ENCODE measurements around the gene RTL1. TPM values are rescaled to one million over a fixed set of nuclear protein-coding genes. Genes with fewer than 3 reads are reported as not detected.

The RTL1 gene
- total RNA-seq, 1 experiment from 2014 or later, result not detected

DNA sequence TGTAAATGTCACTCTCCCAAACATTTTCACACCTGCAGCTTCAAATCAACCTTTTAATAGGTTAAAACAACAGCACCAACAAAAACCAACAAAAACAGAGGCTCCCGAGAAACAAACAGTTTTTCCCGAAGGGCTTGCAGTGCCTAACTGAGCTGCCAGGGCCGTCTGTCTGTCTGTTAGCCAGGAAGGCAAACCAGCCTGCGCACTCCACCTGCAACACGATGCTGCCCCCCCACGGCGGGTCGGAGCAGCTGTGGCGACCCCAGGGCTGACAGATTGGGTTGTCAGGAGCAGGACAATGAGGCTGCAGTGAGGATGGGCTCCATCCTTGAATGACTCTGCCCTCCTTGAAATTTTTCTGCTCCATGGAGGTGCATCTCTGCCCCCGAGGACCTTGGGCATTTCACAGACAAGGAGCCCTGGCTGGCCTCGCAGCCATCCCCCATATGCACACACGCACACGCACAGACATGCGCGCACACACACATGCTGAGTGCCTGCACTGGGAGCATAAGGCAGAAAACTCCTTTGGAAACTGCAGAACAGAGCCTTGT, 2.6 kb downstream of the RTL1 start:
- Histone ChIP-seq H3K36me3 (no peaks in the 10 kb centered on the region), H3K9me3 (no peaks in the 10 kb centered on the region), H3K4me3 (no peak overlapping the region), H3K27me3 (no peaks in the 10 kb centered on the region)
- peak; percentile 53 for DNase-seq

GRCh38 chr14:100899884-100900771, 3.4 kb downstream of the RTL1 start:
- Histone ChIP-seq H3K27me3 (no peaks in the 10 kb centered on the region), H3K4me3 (no peak overlapping the region), H3K9me3 (no peaks in the 10 kb centered on the region), H3K36me3 (no peaks in the 10 kb centered on the region)
- no peak for DNase-seq

- Histone ChIP-seq H3K4me3 (no peak overlapping the region), H3K9me3 (no peaks in the 10 kb centered on the region), H3K27me3 (no peaks in the 10 kb centered on the region), H3K36me3 (no peaks in the 10 kb centered on the region)
- DNase-seq, result no peak
Observed at GRCh38 chr14:100898935-100899883, 4.3 kb downstream of the RTL1 start.

DNA sequence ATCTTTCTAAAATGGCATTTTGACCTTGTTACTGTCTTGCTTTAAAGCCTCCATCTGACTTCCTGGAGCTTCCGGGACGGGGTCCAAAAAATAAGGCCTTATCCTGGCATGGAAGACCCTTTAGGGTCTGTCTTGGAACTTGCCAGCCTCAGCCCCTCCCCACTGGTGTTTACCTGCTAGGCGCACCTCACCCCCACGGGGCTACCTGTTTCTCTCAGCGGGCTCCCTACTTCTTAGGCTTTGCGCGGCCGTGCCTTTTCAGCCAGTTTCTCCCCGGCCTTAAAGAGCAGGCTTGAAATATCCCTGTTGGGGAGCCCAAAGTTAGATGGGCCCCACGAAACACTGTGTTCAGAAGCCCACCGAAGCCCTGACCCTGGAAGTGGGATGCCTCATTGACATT, 5.1 kb downstream of the RTL1 start:
- Histone ChIP-seq H3K27me3 (no peaks in the 10 kb centered on the region), H3K4me3 (no peak overlapping the region), H3K36me3 (no peaks in the 10 kb centered on the region), H3K9me3 (no peaks in the 10 kb centered on the region)
- no peak for DNase-seq

DNA sequence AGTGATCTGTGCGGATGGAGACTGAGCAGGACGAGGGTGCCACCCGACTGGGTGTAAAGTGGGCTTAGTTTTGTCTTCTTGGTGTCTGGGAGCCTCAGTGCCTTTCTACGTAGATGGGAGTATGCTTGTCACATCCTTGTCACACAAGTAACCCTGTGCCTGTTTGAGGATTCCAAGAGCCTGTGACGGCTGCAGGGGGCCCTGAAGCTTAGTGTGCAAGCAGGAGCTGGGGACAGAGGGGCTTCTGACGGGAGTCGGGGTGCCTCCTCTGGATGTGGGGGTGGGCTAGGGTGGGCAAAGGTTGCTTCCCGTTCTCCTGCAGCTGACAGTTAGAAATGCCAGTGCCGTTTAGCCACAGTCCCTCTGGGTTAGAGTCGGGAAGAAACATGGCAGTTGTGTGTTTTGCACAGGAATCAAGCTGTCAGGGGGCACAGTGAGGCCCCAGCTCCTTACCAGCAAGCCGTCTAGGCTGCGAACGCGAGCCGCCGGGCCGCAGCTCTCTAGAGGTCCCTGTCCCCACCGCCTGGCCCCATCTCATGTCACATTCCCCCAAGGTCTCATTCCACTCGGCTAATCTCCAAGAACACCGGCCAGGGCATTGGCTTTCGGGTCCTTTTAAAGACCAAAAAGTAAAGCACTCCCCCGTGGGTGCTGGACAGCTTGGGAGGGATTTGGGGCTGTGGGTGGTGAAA, 7.0 kb downstream of the RTL1 start:
- no peaks in the 10 kb centered on the region for H3K9me3 ChIP-seq
- no peak for DNase-seq
- H3K36me3 ChIP-seq, result no peaks in the 10 kb centered on the region
- H3K4me3 ChIP-seq, result no peak overlapping the region
- H3K27me3 ChIP-seq, result no peaks in the 10 kb centered on the region

DNA sequence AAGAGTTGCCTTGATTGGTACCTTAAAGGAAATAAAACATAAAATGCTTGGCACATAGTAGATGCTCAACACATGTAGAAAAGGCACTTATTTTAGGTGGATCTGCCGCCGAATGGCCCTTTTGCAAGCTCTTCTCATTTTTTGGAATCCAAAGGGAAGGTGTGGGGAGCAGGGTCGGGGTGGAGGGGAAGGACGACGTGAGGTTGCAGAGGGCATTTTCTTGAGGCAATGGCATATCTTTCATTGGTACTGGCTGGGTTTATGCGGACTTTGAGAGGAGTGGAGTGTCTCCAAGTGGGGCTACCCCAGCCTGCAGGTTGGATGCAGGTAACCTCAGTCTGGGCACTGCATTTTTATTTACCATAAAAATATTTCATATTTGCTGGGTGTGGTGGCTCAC, 8.1 kb downstream of the RTL1 start:
- Histone ChIP-seq H3K9me3 (no peaks in the 10 kb centered on the region), H3K36me3 (no peaks in the 10 kb centered on the region), H3K27me3 (no peaks in the 10 kb centered on the region), H3K4me3 (no peak overlapping the region)
- DNase-seq, result no peak

DNA sequence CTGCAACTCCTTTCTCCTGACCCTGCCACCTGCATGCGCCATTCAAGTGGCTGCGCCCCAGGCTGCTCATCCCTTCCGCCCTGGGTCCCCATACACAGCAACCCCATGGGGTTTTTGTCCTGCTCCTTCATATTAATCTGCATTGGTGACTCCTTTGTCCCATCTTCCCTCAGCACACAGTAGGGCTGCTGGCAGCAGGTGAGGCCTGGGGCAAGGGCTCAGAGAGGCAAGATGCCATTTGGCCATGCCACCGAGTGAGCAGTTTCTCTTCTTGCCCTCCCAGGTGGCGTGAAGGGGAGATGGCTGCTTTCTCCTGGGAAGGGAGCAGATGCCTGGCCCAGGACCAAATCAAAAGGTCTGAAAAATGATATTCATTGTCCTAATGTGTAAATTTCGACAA, 9.1 kb downstream of the RTL1 start:
- no peak for DNase-seq
- H3K9me3 ChIP-seq, result no peaks in the 10 kb centered on the region
- H3K36me3 ChIP-seq, result no peaks in the 10 kb centered on the region
- no peak overlapping the region for H3K4me3 ChIP-seq
- H3K27me3 ChIP-seq, result no peaks in the 10 kb centered on the region

DNA sequence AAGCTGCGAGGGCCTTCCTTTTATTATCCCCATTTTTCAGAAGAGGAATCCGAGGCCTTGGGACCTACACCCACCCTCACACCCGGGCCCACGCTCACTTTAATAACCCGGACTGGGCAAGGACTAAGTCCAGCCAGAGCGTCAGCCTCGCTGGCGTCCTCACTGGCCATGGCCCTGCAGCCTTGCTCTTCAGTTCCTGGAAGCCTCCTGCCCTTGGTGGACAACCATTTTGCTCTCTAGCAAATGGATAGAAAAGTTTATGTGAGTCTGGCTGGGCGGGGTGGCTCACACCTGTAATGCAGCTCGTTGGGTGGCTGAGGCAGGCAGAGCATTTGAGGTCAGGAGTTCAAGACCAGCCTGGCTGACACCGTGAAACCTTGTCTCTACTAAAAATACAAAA, 9.8 kb downstream of the RTL1 start:
- H3K9me3 ChIP-seq, result no peaks in the 10 kb centered on the region
- DNase-seq, result no peak
- no peak overlapping the region for H3K4me3 ChIP-seq
- no peaks in the 10 kb centered on the region for H3K36me3 ChIP-seq
- H3K27me3 ChIP-seq, result no peaks in the 10 kb centered on the region

DNA sequence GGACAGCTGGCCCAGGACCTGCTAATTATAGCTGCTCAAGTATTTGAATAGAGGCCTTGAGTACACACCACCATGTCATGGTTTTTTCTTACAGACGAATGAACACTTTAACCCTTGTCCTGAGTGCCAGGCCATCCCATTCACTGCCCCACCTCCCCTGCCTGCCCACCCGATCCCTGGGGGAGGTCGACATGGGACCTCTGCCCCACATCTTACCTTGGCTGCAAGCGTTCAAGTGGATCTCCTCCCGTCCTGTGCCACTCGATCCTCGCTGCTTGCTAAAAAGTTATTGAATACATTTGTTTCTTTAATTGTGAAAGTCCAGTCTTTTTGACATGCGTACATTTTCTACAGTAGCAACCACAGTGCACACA, 10.3 kb downstream of the RTL1 start:
- no peak for DNase-seq
- H3K4me3 ChIP-seq, result no peak overlapping the region
- H3K36me3 ChIP-seq, result no peaks in the 10 kb centered on the region
- no peaks in the 10 kb centered on the region for H3K9me3 ChIP-seq
- no peaks in the 10 kb centered on the region for H3K27me3 ChIP-seq

GRCh38 chr14:100892496-100893227, 10.9 kb downstream of the RTL1 start:
- H3K9me3 ChIP-seq, result no peaks in the 10 kb centered on the region
- no peaks in the 10 kb centered on the region for H3K36me3 ChIP-seq
- H3K27me3 ChIP-seq, result no peaks in the 10 kb centered on the region
- no peak for DNase-seq
- no peak overlapping the region for H3K4me3 ChIP-seq

DNA sequence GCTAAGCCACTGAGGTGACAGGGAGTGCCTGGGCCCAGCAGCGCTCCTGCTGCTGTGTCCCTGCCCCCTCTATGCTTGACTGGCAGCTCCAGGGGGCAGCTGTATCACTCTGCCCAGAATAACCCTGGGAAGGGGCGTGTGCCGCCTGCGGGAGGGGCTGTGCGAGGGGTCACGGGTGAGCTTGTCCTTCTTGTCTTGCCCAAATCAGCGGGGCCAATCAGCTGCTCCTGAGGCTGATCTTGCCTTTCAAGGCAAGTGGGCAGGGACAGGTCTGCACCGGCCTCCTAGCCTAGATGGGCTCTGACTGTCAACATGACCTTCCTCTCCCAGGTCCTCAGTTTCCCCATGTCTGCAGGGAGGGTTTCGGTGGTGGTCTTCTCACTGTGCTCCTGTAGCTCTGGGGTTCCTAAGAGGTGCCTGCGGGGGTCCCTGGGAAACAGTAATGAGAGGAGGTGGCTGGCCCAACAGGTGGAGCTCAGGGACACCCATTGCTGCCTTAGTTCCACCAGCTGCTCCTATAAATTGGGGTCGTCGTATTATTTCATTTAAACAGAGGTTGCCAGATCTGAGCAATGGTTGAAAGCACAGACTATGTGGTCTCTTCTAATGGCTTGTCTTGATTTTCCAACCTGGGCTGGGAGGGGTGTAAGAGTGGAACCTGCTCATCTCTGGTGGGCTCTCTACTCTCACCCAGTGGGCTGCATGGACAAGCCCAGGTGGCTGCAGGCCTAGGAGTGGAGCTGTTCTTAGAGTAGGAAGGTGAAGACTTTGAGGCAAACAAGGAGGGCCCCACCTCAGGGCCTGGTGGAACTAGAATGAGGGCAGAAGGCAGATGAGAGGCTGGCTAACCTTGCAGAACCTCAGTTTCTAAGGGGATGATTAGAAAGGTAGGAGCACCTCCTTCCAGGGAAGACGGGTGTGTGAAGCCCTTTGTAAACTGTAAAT, 11.7 kb downstream of the RTL1 start:
- Histone ChIP-seq H3K36me3 (no peaks in the 10 kb centered on the region), H3K9me3 (no peaks in the 10 kb centered on the region)

GRCh38 chr14:100891051-100891450, 12.5 kb downstream of the RTL1 start:
- no peaks in the 10 kb centered on the region for H3K27me3 ChIP-seq
- no peak overlapping the region for H3K4me3 ChIP-seq
- H3K36me3 ChIP-seq, result no peaks in the 10 kb centered on the region
- H3K9me3 ChIP-seq, result no peaks in the 10 kb centered on the region
- DNase-seq, result no peak

More for the DNA sequence above, 11.7 kb downstream of the RTL1 start:
- Histone ChIP-seq H3K4me3 (no peak overlapping the region), H3K27me3 (no peaks in the 10 kb centered on the region)
- DNase-seq, result no peak

GRCh38 chr14:100890061-100890850, 13.3 kb downstream of the RTL1 start:
- Histone ChIP-seq H3K4me3 (no peak overlapping the region), H3K9me3 (no peaks in the 10 kb centered on the region), H3K36me3 (no peaks in the 10 kb centered on the region), H3K27me3 (no peaks in the 10 kb centered on the region)
- DNase-seq, result no peak

DNA sequence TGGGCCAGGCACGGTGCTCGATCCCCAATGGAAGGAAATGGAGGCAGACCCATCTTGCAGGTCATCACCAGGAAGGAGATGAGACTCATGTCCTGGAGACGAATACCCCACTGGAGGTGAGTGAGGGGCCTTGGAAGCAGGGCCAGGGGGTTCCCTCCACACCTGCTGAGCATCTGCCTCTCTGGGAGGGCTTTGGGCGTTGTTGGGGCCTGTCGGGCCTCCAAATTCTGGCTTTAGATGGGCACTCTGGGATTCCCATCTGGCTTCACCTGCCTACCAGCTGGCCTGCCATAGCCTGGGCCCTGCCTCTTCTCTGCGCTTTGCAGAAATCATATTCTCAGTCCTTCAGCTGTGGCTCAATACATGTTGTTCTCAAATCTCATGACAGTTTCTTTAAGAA, 13.9 kb downstream of the RTL1 start:
- DNase-seq, result no peak
- no peaks in the 10 kb centered on the region for H3K36me3 ChIP-seq
- H3K27me3 ChIP-seq, result no peaks in the 10 kb centered on the region
- no peaks in the 10 kb centered on the region for H3K9me3 ChIP-seq
- no peak overlapping the region for H3K4me3 ChIP-seq

Data from MG63 (cell line).